Medulla oblongata (tissue), 1 donor: ENCODE data around the gene GCK.
A peak's percentile ranks its signal among the peaks of the same experiment; 100 is the strongest.
"Not testable (repeated sequence)": the region's sequence is repeated elsewhere in the genome, so short reads cannot be mapped to it uniquely, and the experiment has no call there.

ENCODE experiments used
- DNase-seq: peaks from one replicate; pipeline ENCODE4 v3.0.0-alpha.2; 2015; ENCODE audit errors: extremely low spot score

The GCK gene

DNA sequence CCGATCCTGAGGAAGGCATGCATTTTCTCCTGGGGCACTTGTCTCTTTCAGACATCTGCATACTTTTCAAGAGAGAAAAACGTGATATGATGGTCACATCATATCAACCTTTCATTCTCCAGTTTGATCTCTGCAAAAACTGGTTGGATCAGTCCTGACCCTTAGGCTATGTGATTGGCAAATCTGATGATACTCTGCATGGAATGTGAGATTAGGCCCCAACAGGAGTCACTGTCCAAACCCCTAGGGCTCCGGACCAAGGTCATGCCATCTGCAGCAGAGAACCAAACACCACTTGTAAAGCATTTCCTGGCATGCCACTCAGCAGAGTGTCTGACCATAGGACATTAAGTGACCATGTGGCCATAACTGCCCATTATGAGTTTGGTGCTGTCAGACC lies 8.6 kb downstream of the GCK start:
- DNase-seq, result no peak

DNA sequence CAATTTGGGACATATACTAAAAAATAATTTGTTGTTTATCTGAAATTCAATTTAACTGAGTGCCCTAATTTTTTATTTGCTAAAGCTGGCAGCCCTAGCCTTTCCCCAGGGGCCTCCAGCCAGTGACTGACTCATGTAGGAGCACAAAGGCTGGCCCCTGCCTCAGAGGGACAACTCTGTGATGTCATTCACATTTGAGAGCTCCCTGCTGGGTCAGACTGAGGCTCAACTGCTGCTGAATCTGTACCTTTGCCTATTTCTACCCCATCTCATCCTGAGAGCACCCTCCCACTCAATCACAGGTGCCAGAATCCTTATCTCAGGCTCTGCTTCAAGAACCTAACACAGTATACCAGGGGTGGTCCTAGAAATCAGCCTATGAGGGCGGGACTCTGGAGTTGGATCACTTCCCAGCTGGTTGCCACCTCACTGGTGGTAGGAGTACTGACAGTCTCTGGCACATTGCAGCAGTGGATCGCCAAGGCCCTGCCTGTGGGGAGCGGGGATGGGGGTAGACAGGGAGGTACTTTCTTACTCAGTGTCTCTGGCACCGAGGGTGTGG lies 11.6 kb downstream of the GCK start:
- DNase-seq, result peak; percentile 72

DNA sequence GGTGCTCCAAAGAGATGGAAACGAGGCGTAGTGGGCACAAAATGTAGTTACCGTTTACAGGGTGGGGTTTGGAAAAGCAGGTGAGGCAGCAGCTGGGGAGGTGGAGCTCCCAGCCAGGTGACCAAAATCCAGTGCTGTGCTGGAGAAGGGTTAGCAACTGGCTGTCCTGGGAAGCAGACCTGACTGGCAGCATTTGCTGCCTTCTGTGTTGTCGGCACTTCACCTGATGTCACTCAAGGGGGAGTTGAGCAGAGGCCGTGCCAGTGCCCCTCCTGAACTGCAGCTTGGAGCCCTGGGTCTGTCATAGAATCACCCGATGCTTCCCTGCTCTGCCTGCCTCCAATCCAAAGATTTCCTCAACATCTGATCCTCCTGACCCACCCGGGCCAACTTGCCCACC lies 12.8 kb downstream of the GCK start:
- no peak for DNase-seq

DNA sequence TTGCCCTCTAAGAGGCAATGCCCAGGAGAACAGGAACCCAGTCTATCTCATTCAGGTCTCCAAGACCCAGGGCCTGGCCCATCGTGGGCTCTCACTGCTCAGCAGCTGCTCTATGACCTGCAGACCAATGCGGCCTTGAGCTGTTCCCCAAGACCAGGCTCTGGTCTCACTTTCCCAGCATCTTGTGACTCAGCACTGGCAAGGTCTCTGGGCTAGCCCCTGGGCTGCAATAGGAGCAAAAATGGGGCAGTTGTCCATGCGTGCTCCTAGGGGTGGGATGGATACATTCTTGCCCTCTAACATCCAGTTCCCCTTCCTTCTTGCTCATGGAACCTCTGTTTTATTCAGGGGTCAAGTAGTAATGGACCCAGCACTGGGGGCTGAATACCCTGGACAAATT lies 13.5 kb downstream of the GCK start:
- DNase-seq, result no peak

DNA sequence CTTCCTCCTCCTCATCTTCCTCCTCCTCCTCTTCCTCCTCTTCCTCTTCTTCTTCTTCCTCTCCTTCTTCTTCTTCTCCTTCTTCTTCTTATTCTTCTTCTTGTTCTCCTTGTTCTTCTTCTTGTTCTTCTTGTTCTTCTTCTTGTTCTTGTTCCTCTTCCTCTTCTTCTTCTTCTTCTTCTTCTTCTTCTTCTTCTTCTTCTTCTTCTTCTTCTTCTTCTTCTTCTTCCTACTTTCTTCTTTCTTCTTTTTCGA lies 14.6 kb downstream of the GCK start:
- not testable (repeated sequence) for DNase-seq

DNA sequence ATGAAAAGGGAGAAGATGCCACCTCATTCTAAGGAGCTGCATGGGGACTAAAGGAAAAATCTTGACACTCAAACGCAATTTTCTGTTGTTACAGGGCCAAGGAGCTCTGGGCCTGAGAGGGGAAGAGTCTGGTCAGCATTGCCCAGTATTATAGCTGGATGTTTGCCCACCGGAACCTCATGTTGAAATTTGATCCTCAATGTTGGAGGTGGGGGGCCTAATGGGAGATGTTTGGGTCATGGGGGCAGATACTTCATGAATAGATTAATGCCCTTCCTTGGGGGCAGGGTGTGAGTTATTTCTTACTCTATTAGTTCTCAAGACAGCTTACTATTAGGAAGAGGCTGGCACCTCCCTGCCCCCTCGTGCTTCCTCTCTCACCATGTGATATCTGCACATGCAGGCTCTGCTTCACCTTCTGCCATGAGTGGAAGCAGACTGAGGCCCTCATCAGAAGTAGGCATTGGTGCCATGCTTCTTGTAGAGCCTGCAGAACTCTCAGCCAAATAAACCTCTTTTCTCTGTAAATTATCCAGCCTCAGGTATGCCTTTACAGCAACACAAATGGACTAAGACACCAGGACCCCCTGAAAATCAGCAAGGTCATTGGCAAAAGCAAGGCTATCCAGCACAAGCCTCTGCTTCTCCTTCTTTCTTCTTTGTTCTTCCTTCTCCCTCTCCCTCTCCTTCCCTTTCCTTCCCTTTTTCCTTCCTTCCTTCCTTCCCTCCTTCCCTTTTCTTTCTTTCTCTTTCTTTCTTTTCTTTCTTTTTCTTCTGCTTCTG lies 15.1 kb downstream of the GCK start:
- no peak for DNase-seq

DNA sequence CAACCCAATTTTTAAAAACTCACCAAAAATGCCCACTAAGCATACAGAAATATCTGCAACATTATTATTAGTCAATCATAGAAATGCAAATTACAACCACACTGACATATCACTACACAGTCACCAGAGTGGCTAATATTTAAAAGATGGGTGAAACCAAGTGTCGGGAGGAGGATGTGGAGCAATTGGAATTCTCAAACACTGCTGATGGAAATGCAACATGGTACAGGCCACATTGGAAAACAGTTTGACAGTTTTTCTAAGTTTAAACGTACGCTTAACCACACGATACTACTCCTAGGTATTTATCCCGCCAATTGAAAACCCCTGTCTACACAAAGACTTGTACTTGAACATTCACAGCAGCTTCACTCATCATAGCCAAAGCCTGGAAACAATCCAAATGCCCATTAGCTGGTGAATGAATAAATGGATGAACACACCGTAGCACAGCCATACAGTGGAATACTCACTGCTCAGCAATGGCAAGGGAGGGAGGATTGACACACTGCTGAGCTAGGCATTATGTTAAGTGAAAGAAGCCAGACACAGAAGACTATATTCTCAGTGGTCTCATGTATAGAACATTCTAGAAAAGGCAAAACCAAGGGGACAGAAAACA lies 16.3 kb downstream of the GCK start:
- DNase-seq, result peak; percentile 26

DNA sequence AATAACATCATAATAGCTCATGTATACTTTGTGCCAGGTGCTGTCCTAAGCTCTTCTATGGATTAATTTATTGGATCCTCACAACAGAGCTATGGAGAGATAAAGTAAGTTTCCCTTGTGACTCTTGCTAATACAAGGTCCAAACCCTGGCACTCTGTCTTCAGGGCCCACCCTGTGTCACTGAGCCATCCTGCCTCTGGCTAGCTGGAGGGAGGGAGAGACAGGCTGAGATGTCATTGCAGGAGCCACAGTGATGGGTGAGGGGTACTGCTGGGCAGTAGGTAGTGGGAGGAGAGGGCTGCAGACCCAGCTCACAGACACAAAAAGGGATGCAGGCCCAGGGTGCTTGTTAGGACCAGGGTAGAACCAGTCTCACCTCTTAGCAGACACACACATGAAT lies 16.9 kb downstream of the GCK start:
- DNase-seq, result no peak

DNA sequence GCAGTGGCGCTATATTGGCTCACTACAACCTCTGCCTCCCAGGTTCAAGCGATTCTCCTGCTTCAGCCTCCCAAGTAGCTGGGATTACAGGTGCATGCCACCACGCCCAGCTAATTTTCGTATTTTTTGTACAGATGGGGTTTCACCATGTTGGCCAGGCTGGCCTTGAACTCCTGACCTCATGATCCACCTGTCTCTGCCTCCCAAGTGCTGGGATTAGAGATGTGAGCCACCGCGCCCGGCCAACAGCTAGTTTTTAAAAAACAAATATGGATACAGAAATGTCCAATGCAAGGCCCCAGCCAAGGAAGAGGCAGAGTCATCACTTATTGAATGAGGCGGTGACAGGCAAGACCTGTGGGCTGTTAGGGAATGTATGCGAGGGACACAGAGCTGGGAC lies 17.3 kb downstream of the GCK start:
- not testable (repeated sequence) for DNase-seq

DNA sequence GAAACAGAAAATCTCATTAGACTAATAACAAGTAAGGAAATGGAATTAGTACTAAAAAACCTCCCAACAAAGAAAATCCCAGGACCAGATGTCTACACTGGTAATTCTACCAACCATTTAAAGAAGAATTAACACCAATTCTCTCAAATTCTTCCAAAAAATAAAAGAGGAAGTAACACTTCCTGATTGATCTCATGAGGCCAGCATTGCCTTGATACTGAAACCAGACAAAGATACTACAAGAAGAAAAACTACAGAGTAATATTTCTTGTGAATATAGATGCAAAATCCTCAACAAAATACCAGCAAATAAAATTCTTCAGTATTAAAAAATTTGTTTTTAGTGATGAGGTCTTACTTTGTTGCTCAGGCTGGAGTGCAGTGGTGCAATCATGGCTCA lies 21.3 kb downstream of the GCK start:
- DNase-seq, result no peak

DNA sequence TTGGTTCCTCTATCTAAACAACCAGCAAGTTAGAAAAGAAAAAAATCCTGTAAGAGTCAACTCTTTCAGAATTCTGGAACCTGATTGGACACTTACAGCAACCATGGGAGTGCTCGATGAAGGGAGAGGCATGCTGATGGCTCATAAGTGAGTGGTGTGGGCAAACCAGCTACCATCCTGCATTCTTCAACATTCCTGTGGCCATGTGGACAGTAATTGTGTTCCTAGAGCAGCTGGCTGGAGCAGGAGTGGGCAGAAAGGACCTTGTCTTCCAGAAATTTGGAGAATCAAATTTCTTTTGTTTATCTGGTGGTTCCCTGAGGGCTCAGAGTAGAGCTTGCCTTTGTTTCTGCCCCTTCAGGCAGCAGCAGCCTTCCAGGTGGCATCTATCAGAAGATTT lies 25.6 kb downstream of the GCK start:
- DNase-seq, result no peak

DNA sequence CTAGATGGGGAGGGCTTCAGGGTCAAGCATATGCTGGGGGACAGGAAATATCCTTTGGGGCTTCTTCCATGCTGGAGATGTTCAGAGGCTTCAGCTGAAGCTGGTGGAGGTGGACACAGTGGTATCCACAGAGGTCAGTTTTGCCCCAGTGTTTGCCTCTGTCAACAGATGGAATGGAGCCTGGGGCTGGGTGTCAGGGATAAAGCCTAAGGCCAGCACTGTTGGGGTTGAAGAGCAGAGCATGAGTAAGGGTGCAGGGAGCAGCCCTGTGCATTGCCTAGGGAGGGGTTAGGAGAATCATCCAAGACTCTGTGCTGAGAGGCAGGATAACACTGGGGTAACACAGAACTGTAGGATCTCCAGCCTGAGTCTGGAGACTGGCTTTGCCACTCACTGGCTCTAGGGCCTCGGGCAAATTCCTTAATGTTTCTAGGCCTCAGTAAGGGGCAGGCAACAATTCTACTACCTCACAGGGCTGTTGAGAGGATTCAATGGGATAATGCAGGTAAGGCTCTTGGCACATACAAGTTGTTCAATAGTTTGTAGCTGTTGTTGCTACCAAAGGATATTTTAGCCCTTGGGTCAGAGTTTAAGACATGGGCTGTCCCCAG lies 26.3 kb downstream of the GCK start:
- no peak for DNase-seq

DNA sequence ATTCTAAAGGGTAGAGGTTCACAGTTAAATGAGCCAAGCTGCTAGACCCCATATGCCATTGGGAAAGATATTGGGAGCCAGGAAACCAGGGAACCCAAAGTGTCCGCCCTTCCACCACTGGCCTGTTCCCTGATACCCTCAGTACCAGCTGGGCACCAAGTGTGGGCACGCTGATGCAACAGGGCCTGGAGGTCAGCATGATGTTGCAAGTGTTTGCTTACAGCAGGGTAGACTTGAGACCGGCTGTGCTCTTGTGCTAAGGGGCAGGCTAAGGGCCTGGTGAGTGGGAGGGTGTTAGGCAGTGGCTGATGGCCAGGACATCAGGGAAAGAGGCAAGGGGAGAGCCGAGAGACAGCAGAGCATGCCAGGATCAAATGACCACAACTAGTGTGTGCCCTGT lies 27.1 kb downstream of the GCK start:
- DNase-seq, result no peak

DNA sequence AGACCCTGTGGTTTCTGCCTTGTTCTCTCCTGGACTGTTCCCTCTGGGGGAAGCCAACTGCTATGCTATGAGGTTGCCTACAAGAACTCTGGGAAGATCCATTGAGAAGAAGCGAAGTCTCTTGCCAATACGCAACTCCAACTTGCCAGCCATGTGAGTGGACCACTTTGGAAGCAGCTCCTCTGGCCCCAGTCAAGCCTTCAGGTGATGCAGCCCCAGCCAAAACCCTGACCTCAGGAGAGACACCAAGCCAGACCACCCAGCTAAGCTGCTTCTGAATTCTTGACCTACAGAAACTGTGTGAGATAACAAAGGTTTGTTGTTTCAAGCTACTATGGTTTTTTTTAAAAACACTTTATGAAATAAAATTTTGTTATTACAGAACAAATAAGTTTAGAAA lies 27.9 kb downstream of the GCK start:
- no peak for DNase-seq

DNA sequence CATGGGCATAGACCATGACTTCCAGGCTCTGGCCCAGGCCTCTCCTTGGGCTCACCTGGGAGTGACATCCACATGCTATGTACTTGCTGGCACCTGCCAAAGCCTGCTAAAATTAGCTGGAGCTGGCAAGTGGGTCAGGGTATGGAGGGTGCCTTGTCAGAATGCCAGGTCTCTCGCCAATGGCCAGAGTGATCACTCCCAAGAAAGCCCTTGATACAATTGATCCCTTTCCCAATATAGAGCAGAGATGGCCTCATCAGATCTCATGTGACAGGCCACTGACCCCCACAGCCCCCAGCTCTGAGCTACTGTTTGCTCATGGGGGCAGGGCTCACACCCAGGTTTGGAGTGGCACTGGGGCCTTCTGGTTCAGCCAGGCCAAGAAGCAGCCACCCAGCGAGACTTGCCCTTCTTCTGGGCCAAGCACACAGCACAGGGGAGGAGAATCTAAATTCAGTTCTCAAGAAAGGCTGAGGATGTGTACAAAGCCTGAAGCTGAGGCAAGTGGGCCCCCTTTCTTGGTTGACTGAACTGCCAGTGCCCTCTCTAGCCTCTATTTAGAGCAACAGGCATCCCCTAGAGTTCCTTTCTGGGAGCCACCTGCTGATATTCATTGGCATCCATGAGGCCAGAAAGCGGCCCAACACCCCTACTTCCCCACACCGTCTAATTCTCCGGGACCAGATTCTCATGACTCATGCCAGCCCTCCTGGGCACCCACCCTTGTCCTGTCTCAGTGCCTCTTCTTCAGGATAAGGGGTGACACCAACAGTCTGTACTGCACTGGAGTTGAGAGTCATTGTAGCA lies 29.2 kb downstream of the GCK start:
- no peak for DNase-seq

DNA sequence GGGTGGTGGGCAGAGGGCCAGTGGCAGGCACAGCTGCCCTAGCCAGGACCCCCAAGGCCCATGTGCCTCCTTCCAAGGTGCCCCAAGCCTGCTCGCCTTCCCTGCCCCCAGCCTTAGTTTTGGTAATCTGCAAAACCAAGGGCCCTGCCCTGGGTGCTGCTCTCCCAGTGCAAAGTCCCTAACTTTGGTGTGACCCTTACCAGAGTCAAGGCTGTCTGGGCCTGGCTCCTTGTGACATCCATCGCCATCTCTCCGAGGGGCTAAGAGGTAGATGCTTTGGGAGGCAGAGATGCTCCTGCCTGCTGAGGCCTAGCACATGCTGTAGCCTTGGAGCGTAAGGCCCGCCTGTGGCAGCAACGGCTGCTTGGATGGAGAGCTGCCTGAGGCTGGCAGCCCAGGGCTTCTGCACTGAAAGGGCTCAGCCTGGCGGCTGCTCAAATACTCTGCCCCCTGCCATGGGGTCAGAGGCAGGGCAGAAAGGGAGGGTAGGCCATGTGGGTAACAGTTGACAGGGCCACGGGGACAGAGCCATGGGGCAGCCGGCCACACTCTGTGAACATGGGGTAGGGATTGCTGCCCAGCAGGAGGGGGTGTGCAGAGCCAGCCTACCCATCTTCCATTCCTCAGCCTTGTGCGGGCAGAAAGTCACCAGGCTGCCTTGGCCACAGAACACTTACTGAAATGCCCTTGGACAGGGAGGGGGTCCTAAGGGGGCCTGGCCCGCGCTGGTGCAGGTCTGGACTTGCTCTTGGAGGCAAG lies 30.2 kb downstream of the GCK start:
- DNase-seq, result peak; percentile 81

DNA sequence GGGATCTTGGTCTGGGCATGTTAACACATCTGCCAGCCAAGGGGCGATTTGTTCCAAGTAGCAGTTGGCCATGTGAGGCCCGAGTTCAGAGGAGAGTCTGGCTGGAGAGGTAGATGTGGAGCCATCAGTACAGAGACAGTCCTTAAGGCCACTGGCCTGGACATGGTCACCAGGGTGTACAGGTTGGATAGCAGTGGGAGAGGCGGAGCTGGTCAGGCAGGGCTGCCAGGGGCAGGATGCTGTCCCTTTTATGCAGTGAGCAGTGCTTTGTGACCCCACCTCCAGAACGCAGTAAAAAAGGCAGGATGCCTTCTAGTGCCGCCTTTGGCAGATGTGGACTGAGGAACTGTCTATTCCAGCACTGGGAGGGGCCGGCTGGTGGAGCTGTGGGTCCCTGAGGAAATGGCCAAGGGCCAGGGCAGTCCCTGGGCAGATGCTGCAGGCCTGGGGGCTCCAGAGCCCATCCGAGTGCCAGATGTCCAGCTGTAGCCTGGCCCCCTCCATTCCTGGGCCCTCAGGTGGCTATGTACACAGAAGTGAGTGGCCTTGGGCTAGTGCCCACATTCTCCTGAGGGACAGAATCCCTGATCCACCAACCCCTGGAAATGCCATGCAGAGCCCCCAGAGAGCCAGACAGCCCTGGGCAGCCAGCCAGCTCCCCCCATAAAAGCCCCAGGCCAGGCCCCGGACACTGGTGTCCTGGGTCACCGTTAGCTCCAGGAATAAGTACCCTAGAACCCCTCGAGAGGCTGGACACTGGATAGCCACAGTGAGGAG lies 31.0 kb downstream of the GCK start:
- no peak for DNase-seq

DNA sequence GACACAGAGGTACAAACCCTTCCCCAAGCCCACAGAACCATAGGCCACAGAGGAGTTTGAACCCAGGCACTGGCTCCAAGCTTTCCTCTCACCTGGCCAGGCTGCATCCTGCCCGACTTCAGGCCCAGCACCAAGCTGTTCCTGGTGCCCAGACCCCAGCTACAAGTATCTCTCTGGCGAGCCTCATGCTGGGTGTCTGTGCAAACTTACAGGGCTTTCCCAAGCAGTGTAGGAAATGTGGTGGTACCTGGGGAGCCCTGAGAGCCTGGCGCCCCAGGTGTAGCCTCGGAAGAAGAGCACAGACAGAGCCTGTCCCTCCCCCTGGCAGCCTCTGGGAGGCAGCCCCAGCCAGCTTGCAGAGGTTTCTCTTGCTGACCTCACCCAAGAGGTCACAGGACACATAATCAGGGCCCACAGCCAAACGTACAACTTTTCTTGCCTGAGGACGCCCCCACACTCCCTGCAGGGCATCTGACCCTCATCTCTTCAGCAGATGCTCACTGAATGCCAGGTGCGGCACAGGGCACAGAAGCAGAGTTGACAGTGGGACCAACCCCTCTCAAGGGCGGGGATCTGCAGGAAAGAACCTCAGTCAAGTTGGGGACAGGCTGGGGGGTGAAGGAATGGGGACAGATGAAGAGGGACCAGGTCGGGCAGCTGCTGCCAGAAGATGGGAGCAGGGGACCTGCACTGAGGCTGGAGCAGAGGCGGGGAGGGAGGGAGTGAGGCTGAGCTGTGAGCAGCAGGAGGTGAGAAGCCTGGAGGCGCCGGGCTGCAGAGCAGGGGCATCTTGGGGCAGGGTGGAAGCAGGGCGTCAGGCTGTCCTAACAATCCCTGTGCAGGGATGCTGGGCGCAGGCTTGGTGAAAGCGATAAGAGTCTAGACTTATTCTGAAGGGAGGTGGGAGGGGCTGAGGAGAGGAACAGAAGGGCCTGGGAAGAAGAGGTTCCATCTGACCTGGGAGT lies 31.8 kb downstream of the GCK start:
- no peak for DNase-seq

DNA sequence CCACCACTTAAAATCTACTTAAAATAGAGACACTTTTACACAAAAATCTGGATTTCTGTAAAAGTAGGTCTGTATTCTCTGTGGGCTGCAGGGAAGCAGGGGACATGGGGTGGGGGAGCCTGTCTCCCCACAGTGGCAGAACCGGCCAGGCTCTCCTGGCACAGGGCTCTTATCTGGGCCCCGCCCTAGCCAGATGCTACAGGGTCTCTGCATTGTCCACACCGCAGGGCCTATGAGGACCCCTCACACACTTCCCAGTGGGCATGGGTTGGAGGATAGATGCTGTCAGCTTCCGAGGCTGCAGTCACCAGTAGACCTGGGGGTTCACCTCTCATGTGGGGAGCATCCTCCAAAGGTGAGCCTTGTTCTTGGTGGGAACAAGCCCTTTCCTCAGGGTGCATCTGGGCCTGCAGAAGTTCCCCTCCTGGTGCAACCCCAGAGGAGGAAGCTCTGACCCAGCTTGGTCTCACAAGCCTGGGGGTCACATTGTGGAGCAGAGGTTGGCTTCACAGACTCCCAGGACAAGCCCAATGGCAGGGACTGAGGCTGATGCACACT lies 32.7 kb downstream of the GCK start:
- no peak for DNase-seq
